H9 (cell line): Measurements from ENCODE around the gene TUBGCP6. TPM values are rescaled to one million over a fixed set of nuclear protein-coding genes. Genes with fewer than 3 reads are reported as not detected.

Experiments
- DNase-seq: peaks from one replicate; pipeline ENCODE4 v3.0.0-alpha.2; 2017
- H2AFZ ChIP-seq: one replicate; pipeline ENCODE4 v1.6.1; 2013; ENCODE audit warnings: mild to moderate bottlenecking, low read length, control low read depth, moderate library complexity
- H2AK5ac ChIP-seq: 2 replicates; pipeline ENCODE4 v1.6.1; 2013; ENCODE audit warnings: low read length, control low read depth, mixed read lengths; ENCODE audit not compliant: insufficient read length
- H2BK120ac ChIP-seq: one replicate; pipeline ENCODE4 v1.6.1; 2013; ENCODE audit warnings: low read depth, mild to moderate bottlenecking, low read length, control low read depth, inconsistent platforms; ENCODE audit not compliant: poor library complexity, severe bottlenecking
- H2BK12ac ChIP-seq: 2 replicates; pipeline ENCODE4 v1.6.1; 2013; ENCODE audit warnings: low read length, control low read depth, mixed read lengths, low read depth; ENCODE audit not compliant: insufficient read length
- H2BK15ac ChIP-seq: 2 replicates; pipeline ENCODE4 v1.6.1; 2013; ENCODE audit warnings: low read depth, low read length, control low read depth
- H2BK20ac ChIP-seq: one replicate; pipeline ENCODE4 v1.6.1; 2013; ENCODE audit warnings: low read depth, mild to moderate bottlenecking, low read length, control low read depth, inconsistent platforms; ENCODE audit not compliant: poor library complexity, severe bottlenecking
- H2BK5ac ChIP-seq: 2 replicates; pipeline ENCODE4 v1.6.1; 2013; ENCODE audit warnings: low read length, control low read depth, mixed read lengths; ENCODE audit not compliant: insufficient read length
- H3K14ac ChIP-seq: 2 replicates; pipeline ENCODE4 v1.6.1; 2013; ENCODE audit warnings: low read length, control low read depth; ENCODE audit not compliant: insufficient read depth
- H3K18ac ChIP-seq: 2 replicates; pipeline ENCODE4 v1.6.1; 2013; ENCODE audit warnings: low read depth, mild to moderate bottlenecking, mixed read lengths, low read length, control low read depth; ENCODE audit not compliant: insufficient read length
- H3K23ac ChIP-seq: 2 replicates; pipeline ENCODE4 v1.6.1; 2013; ENCODE audit warnings: low read length, control low read depth, mixed read lengths, low read depth; ENCODE audit not compliant: insufficient read length
- H3K23me2 ChIP-seq: 2 replicates; pipeline ENCODE4 v1.6.1; 2013; ENCODE audit warnings: low read depth, mild to moderate bottlenecking, mixed read lengths, low read length, control low read depth; ENCODE audit not compliant: insufficient read length, poor library complexity, severe bottlenecking
- H3K27ac ChIP-seq: 2 replicates; pipeline ENCODE4 v1.5.1; 2013; ENCODE audit warnings: low read length, control low read depth, mixed read lengths, low read depth; ENCODE audit not compliant: insufficient read length
- H3K27me3 ChIP-seq: 2 replicates; pipeline ENCODE4 v1.6.1; 2013; ENCODE audit warnings: low read length, control low read depth, inconsistent platforms; ENCODE audit not compliant: insufficient read depth
- H3K4ac ChIP-seq: 2 replicates; pipeline ENCODE4 v1.6.1; 2013; ENCODE audit warnings: low read depth, mild to moderate bottlenecking, control low read depth, inconsistent platforms, low read length, moderate library complexity
- H3K4me1 ChIP-seq: 2 replicates; pipeline ENCODE4 v1.6.1; 2013; ENCODE audit warnings: low read length, control low read depth, inconsistent platforms; ENCODE audit not compliant: insufficient read depth
- H3K4me2 ChIP-seq: 2 replicates; pipeline ENCODE4 v1.6.1; 2013; ENCODE audit warnings: low read length, control low read depth, mixed read lengths; ENCODE audit not compliant: insufficient read length, insufficient read depth
- H3K56ac ChIP-seq: 2 replicates; pipeline ENCODE4 v1.6.1; 2013; ENCODE audit warnings: low read depth, mild to moderate bottlenecking, mixed read lengths, low read length, control low read depth; ENCODE audit not compliant: insufficient read length
- H3K79me1 ChIP-seq: 2 replicates; pipeline ENCODE4 v1.6.1; 2013; ENCODE audit warnings: low read depth, mild to moderate bottlenecking, moderate library complexity, low read length, control low read depth, inconsistent platforms; ENCODE audit not compliant: insufficient read depth, poor library complexity, severe bottlenecking
- H3K79me2 ChIP-seq: 2 replicates; pipeline ENCODE4 v1.6.1; 2013; ENCODE audit warnings: low read length, control low read depth, inconsistent platforms; ENCODE audit not compliant: insufficient read depth
- H3K9ac ChIP-seq: 2 replicates; pipeline ENCODE4 v1.6.1; 2013; ENCODE audit warnings: low read length, control low read depth, mixed read lengths; ENCODE audit not compliant: insufficient read length; ENCODE audit errors: extremely low read depth
- H3K9me3 ChIP-seq: one replicate; pipeline ENCODE4 v1.6.1; 2013; ENCODE audit warnings: low read depth, low read length, inconsistent platforms; ENCODE audit not compliant: control insufficient read depth
- H3T11ph ChIP-seq: one replicate; pipeline ENCODE4 v1.6.1; 2013; ENCODE audit warnings: mild to moderate bottlenecking, low read length, control low read depth, inconsistent platforms
- H4K20me1 ChIP-seq: one replicate; pipeline ENCODE4 v1.6.1; 2013; ENCODE audit not compliant: control insufficient read depth, insufficient read length, insufficient read depth
- H4K5ac ChIP-seq: 2 replicates; pipeline ENCODE4 v1.6.1; 2013; ENCODE audit warnings: low read depth, mild to moderate bottlenecking, mixed read lengths, low read length, control low read depth; ENCODE audit not compliant: insufficient read length
- H4K8ac ChIP-seq: replicated peaks from 2 replicates; pipeline ENCODE4 v1.6.1; 2013; ENCODE audit warnings: low read length, control low read depth, mixed read lengths, low read depth; ENCODE audit not compliant: insufficient read length
- H4K91ac ChIP-seq: 2 replicates; pipeline ENCODE4 v1.6.1; 2013; ENCODE audit warnings: low read depth, mild to moderate bottlenecking, moderate library complexity, mixed read lengths, low read length, control low read depth; ENCODE audit not compliant: insufficient read length
- H3K27ac Mint-ChIP-seq, 3 experiments: 2 replicates in 2 of 3; 3 replicates in 1 of 3; pipeline ENCODE4 v1.8.0; 2020 to 2021; ENCODE audit warnings: mixed read lengths in 3 of 3, mild to moderate bottlenecking in 1 of 3, moderate library complexity in 1 of 3
- H3K27me3 Mint-ChIP-seq: 2 replicates; pipeline ENCODE4 v1.8.0; 2021; ENCODE audit warnings: low read depth, mild to moderate bottlenecking, moderate library complexity, mixed read lengths
- H3K36me3 Mint-ChIP-seq, 3 experiments: 2 replicates in 2 of 3; 3 replicates in 1 of 3; pipeline ENCODE4 v1.8.0; 2020 to 2021; ENCODE audit warnings: low read depth in 3 of 3, mixed read lengths in 3 of 3; ENCODE audit not compliant: insufficient read depth in 1 of 3
- H3K4me1 Mint-ChIP-seq, 2 experiments: 2 replicates each; pipeline ENCODE4 v1.8.0; 2020; ENCODE audit warnings: mixed read lengths in 2 of 2
- H3K4me3 Mint-ChIP-seq, 2 experiments: 2 replicates in 1 of 2; 3 replicates in 1 of 2; pipeline ENCODE4 v1.8.0; 2020 to 2021; ENCODE audit warnings: mild to moderate bottlenecking in 2 of 2, mixed read lengths in 2 of 2, moderate library complexity in 1 of 2
- H3K9me3 Mint-ChIP-seq, 2 experiments: 2 replicates in 1 of 2; 3 replicates in 1 of 2; pipeline ENCODE4 v1.8.0; 2020; ENCODE audit warnings: mild to moderate bottlenecking in 2 of 2, mixed read lengths in 2 of 2, moderate library complexity in 1 of 2
- CTCF ChIP-seq: fragments of 200-600 bp; sonication (generic); conservative IDR thresholded peaks from 3 replicates; pipeline ENCODE4 v1.8.0; 2021; ENCODE audit warnings: antibody characterized with exemption, mild to moderate bottlenecking
- WGBS: extraction: QIAGEN DNeasy Blood & Tissue Kit; methylation state at CpG from one replicate; pipeline ENCODE4 v1.1.7; 2013; ENCODE audit warnings: missing lambda C conversion rate, low lambda C conversion rate, mixed read lengths; ENCODE audit not compliant: insufficient read length; ENCODE audit errors: extremely low coverage; 5-methylcytosine and 5-hydroxymethylcytosine counted together
- total RNA-seq: library from RNA; stranded (reverse); gene quantifications from 2 replicates; pipeline ENCODE4 v1.2.1, GENCODE V29; 2021

Gene TUBGCP6
- total RNA-seq, 1 experiment from 2014 or later, result 29.0 TPM

- no peaks in the 10 kb centered on the region for H3K79me1 ChIP-seq
- no peak overlapping the region for H3K56ac ChIP-seq
- H2BK12ac ChIP-seq, result no peak overlapping the region
- H3K9me3 Mint-ChIP-seq, result no peaks in the 10 kb centered on the region
- H2BK15ac ChIP-seq, result no peak overlapping the region
- no CpG with 5 or more reads among the region's 26 CpGs for WGBS
- H3K18ac ChIP-seq, result no peak overlapping the region
- peaks cover 5% of the 10 kb centered on the region; the same call in 1 of the 2 replicates for H3K79me2 ChIP-seq
- no peak overlapping the region for H3K14ac ChIP-seq
- H3K4me1 Mint-ChIP-seq, result peaks cover 10 to 23% of the 10 kb centered on the region in 2 experiments
- H3K4me3 Mint-ChIP-seq, result peak overlapping the region; percentile 85 to 91
- H3K4ac ChIP-seq, result no peak overlapping the region
- TF ChIP-seq CTCF, result no peak
- H3K23me2 ChIP-seq, result peaks cover 17% of the 10 kb centered on the region
- no peaks in the 10 kb centered on the region for H3K27me3 ChIP-seq
- H2BK120ac ChIP-seq, result no peak overlapping the region
- no peak overlapping the region for H3K9ac ChIP-seq
- no peaks in the 10 kb centered on the region; the same call in none of the 2 replicates for H3K27me3 Mint-ChIP-seq
- no peak overlapping the region for H2AFZ ChIP-seq
- no peak for DNase-seq
- H2AK5ac ChIP-seq, result no peak overlapping the region
- 0 out of 7 replicates have a peak overlapping the region, but pooled peaks of 1 of the 3 experiments have one; percentile 9 for H3K27ac Mint-ChIP-seq
- H3K4me2 ChIP-seq, result peak overlapping the region; percentile 58
- no peak overlapping the region for H4K91ac ChIP-seq
- no peak overlapping the region for H3K27ac ChIP-seq
- no peak overlapping the region for H2BK5ac ChIP-seq
- H2BK20ac ChIP-seq, result no peak overlapping the region
- H4K8ac ChIP-seq, result no peak overlapping the region
- H4K5ac ChIP-seq, result no peak overlapping the region
- peaks cover 0 to 6% (median 5%) of the 10 kb centered on the region in 3 experiments; a peak in 5 of 7 replicates for H3K36me3 Mint-ChIP-seq
- no peak overlapping the region for H3K23ac ChIP-seq
- no peaks in the 10 kb centered on the region for H3K9me3 ChIP-seq
- H4K20me1 ChIP-seq, result no peaks in the 10 kb centered on the region
- H3K4me1 ChIP-seq, result no peaks in the 10 kb centered on the region
- H3T11ph ChIP-seq, result no peak overlapping the region
Measured at GRCh38 chr22:50186761-50187523, 57.9 kb downstream of the TUBGCP6 start.
